AML-193 (cell line): ENCODE measurements around the gene SLC37A1.

Experiments used
- DNase-seq, 2 experiments: peaks; one replicate each; lab custom pipeline; 2025; lab: John Stamatoyannopoulos, UW

Gene SLC37A1

DNA sequence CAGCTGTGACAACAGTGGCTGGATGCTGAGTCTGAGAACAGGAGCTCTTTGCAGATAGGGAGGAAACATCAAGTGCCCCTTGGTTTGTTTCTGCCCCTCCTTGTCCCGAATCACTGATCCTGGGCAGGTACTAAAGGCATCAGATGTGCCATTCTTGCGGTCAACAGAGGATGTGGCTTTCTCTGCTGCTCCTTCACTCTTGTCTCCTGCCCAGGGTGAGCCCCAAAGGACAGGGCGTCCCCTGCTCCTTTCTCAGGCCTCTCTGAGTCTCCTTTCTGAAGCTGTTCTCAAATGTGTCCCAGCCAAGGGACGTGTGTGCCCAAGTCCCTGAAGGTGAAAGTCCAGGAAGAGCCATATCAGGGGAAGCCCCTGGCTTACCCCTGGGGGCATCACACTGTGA, 31.7 kb downstream of the SLC37A1 start:
- no peak for DNase-seq

DNA sequence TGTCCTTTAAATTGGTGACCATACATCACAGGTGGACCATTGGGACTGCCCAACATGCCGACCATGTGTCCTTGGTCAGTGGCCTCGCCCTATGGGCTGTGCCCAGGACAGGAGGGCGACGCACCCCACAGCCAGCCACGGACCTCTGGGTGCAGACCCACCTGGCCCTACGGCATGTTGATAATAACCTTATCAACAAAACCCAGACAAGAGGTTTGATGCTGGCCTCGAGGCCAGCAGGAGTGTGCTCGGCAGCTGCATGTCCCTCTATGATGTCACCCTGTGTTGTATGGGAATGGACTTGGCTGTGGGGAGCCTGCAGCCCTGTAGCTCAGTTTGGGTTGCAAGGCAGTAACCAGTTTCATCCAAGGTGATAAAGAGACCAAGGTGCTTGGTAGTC, 32.1 kb downstream of the SLC37A1 start:
- DNase-seq: no peak

DNA sequence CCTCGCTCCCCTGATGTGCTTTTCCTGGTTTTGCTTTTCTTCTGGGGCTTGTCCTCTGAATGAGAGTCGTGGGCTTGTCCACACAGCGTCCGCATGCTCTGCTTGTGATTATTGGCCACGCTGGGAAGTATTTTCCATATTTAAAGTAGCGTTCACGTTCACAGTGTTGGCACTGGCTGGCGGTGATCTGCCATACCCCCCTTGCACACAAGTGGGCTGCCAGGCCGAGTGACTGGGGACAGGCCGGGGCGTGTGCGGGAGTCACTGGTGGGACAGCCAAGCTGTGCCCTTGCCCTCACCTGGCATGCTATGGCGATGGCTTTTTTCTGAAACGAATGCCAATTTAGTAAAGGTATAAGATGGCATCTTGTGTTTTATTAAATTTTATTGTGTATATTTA, 32.8 kb downstream of the SLC37A1 start:
- DNase-seq: no peak

DNA sequence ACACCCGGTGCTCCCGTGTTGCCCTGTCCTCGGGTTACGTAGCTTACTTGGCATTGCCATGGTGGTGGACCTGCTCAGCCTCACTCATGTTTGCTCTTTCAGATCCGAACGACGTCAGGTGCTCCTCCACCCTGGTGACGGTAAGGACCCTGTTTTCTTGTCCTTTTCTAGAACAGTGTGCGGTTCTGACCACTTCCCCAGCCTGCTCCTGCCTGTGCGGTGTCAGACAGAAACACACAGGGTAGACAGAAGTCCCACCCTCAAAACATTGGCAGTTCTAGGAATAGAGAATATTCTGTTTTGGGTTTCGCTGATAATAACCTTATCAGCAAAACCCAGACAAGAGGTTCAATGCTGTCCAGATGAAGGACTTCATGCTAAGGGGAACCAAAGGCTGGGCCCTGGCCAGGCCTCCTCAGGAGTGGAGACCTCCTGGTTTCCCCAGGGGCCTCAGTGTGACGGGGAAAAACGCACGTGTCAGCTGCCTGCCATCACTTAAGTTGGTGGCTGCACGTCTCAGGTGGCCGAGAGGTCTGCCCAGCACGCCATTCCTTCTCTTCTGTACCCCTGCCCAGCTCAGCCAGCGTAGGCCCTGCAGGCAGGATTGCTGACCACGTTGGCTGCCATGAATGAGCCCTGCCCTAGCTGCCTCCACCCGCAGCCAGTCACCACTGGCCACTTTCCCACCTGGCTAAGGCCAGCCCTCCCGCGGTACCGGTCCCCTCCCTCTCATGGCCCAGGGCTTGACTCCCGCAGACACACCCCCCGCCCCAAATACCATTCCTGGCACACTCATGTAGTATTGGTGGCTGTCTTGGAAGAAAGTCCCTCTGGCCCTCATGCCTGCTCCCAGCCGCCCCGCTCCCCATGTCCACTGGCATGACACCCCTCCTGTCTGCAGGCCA, 33.6 kb downstream of the SLC37A1 start:
- DNase-seq: no peak

DNA sequence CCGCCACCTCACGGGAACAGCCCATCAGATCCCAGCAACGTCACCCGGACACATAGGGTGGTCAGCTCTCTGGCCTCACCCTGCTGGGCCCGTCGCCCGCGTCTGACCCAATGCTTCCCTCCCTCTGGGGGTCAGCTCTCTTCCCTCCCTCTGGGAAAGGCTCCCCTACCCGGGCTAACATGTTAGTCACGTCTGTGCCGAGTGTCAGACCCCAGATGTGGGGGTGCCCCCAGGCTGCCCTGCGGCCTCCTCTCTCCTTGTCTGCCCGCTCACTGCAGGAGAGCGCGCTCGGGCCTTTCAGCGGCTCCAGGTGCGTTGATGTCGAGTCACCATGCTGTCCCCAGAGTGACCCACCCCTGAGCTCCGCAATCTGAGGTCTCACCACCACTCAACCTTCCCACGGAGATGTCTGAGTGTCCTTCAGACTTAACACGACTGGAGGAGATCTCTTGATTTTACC, 34.3 kb downstream of the SLC37A1 start:
- no peak for DNase-seq

DNA sequence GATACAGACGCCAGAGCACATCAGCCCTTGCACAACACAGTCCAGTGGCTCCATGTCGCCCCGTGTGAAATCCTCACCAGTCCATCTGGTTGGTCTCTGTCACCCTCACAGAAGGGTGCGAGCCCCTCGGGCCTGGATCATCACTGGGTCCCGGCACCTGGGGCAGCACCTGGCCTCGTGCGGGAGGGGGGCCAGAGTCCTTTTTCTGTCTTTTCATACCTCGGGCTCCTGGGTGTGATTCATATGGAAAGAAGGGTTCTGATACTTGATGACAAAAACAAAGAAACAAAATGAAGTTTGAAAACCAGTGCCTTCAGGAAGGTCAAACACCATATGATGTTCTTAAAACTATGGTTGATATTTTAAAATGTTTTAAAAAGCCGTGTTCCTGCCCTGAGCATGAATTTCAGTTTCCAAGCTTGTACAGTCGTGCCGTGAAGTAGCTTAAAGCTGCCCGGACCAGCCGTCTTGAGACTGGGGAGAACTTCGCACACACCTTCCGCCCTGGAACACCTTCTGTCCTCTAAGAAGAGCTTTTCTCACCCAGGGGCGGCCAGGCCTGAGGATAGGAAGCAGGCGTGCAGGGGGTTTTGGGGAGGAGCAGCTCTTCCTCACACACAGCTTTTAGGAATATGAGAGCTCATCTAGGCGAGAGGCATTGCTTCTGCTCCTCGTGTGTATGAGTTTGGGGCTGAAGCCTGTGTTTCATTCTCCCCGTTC, 35.2 kb downstream of the SLC37A1 start:
- no peak for DNase-seq

DNA sequence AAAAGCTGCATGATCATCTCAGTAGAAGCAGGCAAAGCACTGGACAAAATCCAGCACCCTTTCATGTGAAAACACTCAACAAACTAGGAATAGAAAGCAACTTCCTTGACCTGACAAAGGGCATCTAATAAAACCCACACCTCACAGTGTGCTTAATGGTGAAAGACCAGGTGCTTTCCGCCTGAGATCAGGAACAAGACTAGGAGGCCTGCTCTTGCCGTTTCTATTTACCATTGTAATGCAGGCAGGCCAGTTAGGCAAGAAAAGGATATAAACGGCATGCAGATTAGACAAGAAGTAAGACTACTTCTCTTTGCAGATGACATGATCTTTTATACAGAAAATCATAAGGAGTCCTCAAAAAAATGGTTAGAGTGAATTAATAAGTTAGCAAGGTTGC, 37.2 kb downstream of the SLC37A1 start:
- no peak for DNase-seq

DNA sequence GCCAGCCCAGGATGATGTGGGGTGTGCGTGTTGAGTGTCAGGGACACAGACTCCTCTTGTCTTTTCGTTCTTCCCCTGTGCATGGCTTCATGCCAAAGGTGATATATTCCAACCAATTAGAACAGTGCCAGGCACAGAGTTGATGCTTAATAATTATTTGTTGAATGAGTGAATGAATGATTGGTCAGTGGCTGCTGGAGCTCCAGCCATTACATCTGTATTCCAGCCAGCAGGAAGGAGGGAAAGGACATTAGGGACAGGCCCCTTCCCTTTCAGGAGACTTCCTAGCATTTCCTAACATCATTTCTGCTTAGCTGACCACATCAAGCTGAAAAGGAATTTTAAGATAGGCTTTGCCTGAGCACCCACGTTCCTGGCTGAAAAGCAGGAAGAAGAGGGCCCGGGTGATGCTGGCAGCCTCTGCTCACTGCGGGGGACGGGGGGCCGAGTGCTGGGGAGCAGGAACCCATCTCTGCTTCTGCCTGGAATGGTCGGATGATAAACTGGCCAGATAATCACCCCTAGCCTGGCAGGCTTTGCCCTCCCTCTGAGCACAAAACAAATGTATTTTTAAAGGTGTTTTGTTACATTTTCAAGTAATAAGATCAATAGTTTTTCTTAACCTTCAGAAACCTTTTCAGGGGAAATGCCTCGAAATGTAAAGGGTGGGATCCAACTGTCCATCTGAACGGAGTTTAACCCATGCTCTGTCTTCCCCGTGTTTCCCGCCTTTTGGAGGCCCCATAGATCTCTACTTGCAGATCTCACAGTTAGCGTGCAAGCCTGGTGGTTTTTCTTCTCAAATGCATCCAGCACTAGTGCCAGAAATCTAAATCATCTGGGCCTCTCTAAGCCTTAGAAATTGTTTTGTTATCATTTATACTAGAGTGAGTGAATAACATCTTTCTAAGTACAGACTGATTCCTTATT, 39.0 kb downstream of the SLC37A1 start:
- no peak for DNase-seq

DNA sequence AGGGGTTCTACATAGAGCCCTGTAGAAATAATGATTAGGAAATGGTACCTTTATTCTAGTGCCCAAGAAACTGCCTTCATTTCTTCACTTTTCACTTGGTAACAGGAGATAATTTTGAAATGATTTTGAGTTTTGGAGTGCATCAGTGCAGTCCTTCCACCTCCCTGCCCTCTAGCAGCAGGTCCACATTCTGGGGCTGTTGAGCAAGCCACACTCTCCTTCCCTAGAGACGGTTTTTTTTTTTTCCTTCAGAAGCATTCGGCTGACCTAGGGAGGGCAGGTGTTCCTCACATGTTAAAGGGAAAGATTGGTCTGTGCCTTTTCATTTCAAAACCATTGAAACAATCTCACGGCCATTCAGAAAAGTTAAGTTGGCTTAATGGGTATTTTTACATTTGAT, 39.8 kb downstream of the SLC37A1 start:
- no peak for DNase-seq

DNA sequence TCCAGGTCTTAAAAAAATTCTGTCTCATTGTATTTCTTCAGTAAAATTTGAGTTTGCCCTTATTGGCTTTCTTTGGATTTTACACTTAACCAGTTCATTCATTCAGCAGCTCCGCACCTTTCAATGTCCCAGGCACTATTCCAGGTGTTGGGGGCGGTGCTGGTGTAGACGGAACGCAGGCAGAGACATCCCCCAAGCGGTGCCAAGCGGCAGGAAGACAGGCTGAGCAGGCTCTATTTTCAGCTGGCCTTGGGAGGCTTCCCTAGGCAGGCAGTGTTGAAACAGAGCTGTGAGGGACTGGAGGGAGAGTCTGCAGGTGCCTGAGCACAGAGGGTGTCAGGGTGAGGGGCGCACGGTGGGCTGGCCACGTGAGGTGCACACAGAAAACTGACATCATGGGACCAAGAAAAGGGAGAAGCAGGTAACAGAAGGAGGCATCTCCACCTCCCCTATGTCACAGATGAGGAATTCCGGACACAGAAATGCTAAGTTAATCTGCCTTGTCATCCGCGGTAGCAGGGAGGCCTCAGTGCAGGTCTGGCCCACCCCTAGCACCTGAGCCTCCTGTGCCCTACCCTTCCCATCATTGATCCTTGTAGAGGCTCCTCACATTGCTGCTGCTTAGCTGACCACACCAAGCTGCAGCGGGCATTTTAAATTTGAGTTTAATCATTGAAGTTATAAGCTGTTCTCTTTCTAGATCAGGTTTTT, 40.8 kb downstream of the SLC37A1 start:
- no peak for DNase-seq

DNA sequence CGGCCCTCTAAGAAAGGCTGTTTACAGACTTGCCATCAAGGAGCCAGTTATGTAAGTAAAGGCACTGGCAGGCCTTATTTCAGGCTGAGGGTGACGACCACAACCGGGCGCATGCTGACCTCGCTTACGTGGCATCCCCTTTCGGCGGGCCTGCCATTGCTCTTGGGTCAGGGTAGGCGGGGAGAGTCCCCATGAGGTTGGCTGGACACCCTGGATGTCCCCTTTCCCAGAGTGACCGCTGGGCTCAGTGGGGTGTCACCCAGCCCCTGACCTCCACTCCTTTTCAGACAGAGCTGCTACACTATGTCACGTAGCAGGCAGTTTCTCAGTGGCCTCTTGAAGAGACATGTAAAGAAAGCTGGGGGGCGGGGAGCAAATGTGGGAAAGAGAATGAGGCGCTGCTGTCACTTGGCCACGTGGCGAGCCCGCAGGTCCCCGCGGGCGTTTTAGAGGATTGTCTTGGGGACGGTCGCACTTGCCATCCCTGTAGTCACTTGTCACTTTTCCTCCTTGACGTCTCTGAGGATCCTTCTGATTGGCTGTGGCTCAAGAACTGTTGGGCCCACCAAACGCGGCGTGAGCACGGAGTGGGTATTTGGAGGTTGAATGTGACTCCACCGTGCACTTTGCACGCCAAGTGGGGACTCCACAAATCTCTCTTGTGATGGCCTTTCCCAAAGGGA, 42.2 kb downstream of the SLC37A1 start:
- no peak for DNase-seq

DNA sequence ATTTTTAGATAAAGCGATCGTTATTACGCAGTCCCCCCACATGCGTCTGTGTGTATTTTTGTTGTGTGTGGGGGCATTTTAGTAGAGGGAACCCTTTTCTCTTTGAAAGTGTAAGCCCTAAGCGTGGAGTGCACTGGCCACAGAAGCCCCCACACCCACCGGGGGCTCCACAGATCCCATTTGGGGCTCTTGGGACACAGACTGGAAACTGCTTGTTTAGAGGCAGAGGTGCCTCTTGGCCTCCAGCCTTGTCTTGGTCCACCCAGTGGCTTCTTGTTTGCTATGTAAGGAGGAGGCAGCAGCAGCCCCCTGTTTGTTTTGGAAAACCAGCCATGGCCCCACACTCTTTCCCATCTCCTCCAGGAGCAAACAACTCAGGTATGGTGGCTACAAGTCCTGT, 42.8 kb downstream of the SLC37A1 start:
- no peak for DNase-seq

DNA sequence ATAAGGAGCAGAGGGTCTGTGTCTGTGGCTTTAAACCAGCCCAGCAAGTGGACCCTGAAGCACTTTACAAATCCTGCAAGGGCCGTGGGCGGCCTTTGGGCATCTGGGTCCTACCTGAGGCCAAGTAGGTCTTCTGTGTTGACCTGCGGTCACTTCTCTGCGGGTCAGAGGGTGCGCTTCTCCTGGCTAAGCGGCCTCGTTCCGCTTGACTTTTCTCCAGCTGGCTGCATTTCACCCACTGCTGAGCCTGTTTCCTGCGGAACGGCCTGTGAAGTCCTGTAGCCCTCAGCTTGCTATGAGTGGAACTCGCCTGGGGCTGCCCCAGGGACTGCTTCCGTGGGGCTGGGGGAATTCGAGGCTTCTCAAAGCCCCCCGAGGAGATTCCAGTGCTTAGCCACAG, 43.3 kb downstream of the SLC37A1 start:
- no peak for DNase-seq

DNA sequence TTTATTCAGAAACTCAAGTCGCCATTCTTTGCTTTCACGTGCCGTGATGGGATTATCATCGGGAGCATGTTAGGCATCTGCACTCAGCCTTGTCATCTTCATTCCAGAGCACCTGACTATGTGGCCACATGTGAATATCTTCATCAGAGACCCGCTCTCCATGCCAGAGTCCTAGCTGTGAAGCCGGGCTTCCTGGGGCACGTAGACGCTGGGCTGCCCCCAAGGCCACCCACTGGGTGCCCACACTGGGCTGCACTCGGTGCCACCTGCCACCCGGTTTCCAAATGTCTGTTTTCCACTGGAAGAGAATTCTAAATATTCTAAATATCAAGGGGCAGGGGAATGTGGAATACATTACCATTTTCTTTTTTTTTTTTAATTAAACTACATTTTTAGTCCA, 43.8 kb downstream of the SLC37A1 start:
- DNase-seq: no peak

DNA sequence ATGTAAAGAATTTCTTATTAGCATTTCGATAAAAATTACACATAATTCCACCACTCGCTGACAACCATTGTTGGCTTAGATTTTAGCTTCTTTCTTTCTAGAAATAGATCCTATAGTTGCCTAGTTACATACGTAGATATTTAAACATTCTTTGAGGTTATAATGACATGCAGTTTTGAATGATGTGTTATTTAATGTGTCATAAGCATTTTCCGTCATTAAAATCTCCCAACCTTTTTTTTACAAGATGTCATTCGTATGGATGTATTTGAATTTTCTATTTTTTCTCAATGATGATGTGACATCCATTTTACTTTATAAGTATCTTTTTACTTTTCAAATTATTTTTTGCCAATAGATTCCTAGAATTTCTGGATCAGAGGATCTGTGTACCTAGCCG, 44.7 kb downstream of the SLC37A1 start:
- no peak for DNase-seq

DNA sequence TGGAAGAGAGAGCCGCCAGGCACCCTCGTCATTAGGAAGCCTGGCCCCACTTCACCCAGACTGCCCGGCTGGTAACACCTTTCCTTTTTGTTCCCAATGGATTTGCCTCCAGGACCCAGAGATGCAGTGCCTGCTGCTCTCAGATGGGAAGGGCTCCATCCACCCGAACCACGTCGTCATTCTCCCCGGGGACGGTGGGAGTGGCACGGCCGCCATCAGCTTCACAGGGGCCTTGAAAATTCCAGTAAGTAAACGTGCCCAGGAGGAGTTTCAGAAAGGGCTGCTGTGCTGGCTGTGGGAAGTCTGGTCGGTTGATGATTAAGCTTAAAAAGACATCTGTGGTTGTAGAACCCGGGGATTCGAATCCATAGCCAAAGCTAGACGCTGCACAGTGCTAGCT, 45.2 kb downstream of the SLC37A1 start:
- DNase-seq: no peak

DNA sequence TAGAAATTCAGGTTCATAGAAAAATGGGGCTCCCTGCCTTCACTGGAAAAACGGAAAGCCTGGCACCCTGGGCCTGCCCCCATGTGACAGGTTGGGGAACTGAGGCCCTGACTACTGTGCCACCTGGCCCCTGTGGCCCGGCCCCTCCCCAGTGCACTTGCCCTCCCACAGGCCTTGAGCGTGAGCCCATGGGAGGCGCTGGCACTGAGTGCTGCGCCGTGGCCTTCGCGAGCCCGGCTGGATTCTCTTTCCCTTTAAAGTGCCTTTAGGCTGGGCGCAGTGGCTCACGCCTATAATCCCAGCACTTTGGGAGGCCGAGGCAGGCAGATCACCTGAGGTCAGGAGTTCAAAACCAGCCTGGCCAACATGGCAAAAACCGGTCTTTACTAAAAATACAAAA, 45.7 kb downstream of the SLC37A1 start:
- no peak for DNase-seq

DNA sequence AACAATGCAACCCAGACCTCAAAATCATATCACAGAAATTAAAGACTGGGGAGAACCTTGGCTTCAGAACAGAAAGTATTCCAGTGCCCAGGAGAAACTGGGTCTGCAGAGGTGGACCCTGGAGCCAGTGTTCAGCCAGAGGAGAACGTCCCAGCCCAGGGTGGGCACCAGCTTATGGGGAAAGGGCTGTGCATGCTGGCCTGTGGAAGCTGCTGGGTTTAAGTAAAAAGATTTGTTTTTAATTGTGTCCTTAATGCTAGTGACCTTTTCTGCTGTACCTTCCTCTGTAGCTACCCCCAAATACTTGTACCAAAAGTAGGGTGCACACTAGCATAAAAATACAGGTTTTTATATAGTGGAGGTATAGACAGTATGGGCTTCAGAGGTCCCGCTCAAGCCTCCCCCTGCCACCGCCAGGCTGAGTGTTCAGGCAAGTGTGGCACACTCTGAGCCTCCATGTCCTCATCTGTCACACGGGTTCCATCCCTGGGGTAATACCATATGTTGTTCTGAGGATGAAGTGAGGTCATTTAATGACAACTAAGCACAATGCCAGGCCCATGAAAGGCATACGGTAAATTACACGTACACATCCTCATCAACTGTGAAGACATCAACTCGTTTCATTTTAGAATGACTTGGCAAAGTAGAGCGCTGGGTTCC, 47.0 kb downstream of the SLC37A1 start:
- no peak for DNase-seq

DNA sequence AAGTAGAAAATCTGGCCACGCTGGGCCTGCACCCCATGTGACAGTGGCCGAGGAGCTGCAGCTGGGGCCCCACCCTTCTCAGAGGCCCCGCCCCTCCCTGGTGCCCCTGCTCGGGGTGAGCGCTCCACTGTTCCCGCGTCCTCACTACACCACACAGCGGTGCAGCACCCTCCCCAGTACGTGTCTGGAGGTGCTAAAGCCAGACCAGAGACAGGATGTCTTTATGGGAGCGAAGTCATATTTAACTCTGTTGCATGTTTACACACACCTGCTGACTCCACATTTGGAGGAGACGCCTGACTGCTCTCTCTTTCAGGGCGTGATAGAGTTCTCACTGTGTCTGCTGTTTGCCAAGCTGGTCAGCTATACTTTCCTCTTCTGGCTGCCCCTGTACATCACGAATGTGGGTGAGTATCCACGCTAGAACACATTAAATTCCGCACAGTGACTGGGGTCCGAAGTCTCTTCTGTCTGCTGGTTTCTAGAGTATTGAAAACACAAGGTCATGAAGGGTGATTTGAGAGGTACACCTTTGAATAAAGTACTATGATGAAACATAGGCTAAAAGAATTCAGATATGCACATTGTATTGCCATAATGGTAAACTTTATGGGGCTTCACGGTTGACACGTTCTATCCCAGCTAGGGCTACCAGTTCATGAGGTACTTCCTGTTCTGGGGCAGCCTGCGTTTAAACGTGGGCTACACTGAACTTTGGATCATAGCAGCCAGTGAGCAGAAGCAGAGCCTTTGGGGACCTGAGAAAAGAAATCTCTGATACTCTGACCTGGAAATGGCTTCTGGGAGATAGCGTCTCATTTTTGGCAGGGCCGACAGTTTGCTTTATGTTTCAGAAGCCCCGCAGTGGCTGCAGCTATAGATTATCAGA, 48.4 kb downstream of the SLC37A1 start:
- no peak for DNase-seq
